HepG2 (cell line): Measurements from ENCODE around the gene DPP6. TPM values are rescaled to one million over a fixed set of nuclear protein-coding genes. Genes with fewer than 3 reads are reported as not detected.

Experiments used
- CBX1 ChIP-seq: IDR thresholded peaks from one replicate; pipeline ENCODE4 v1.6.1; 2016; ENCODE audit warnings: antibody characterized with exemption, low read depth
- FOXP1 ChIP-seq, 2 experiments: fragments of 450-650 bp in 1 of 2; IDR thresholded peaks; 2 replicates each; pipeline ENCODE4 v1.6.1; 2017 to 2018; ENCODE audit warnings: antibody characterized with exemption in 1 of 2
- JUNB ChIP-seq: sonication (generic); formaldehyde crosslinking; IDR thresholded peaks from 2 replicates; pipeline ENCODE4 v1.8.0; 2022; ENCODE audit warnings: missing genetic modification reagents, mild to moderate bottlenecking, borderline replicate concordance
- NRL ChIP-seq: sonication (generic); formaldehyde crosslinking; IDR thresholded peaks from 2 replicates; pipeline ENCODE4 v1.5.0; 2020; ENCODE audit warnings: missing genetic modification reagents, mild to moderate bottlenecking, moderate library complexity, borderline replicate concordance
- SMARCE1 ChIP-seq: fragments of 450-650 bp; IDR thresholded peaks from 2 replicates; pipeline ENCODE4 v1.6.1; 2017; ENCODE audit warnings: borderline replicate concordance
- SRSF9 ChIP-seq: fragments of 200-400 bp; formaldehyde crosslinking; IDR thresholded peaks from 2 replicates; pipeline ENCODE4 v1.6.1; 2018; ENCODE audit warnings: borderline replicate concordance, mild to moderate bottlenecking, low read depth, low read length; ENCODE audit not compliant: insufficient read depth, poor library complexity, severe bottlenecking
- ZEB1 ChIP-seq: IDR thresholded peaks from 2 replicates; pipeline ENCODE4 v1.6.1; 2012; ENCODE audit warnings: mild to moderate bottlenecking, low read depth, inconsistent platforms; ENCODE audit not compliant: insufficient replicate concordance
- ZNF253 ChIP-seq: sonication (generic); formaldehyde crosslinking; IDR thresholded peaks from 2 replicates; pipeline ENCODE4 v1.8.0; 2022; ENCODE audit warnings: mild to moderate bottlenecking, missing genetic modification reagents, borderline replicate concordance
- ZNF326 ChIP-seq: sonication (generic); formaldehyde crosslinking; IDR thresholded peaks from 2 replicates; pipeline ENCODE4 v1.4.0; 2020; ENCODE audit warnings: missing genetic modification reagents, borderline replicate concordance
- ZNF382 ChIP-seq: sonication (generic); formaldehyde crosslinking; IDR thresholded peaks from 2 replicates; pipeline ENCODE4 v1.5.0; 2020; ENCODE audit warnings: missing genetic modification reagents, mild to moderate bottlenecking, borderline replicate concordance
- ZNF446 ChIP-seq: sonication (generic); formaldehyde crosslinking; IDR thresholded peaks from 2 replicates; pipeline ENCODE4 v1.5.0; 2020; ENCODE audit warnings: mild to moderate bottlenecking, missing genetic modification reagents
- ZNF724P ChIP-seq: sonication (generic); formaldehyde crosslinking; IDR thresholded peaks from 2 replicates; pipeline ENCODE4 v1.8.0; 2022; ENCODE audit warnings: missing genetic modification reagents, borderline replicate concordance
- polyA plus RNA-seq, 8 experiments: library from polyadenylated mRNA; depleted of rRNA in 3 of 8; stranded (reverse) in 7 of 8; unstranded in 1 of 8; fragments of >200 nt; fragmentation: Illumina TruSeq in 4 of 8; extraction: Trizol in 4 of 8; gene quantifications; 2 replicates each; pipeline versions ENCODE4 v1.2.1 to v1.2.3, GENCODE V29; 2011 to 2016; ENCODE audit warnings: low read depth in 4 of 8, missing spikeins in 1 of 8, mixed read lengths in 1 of 8; ENCODE audit not compliant: insufficient read depth in 1 of 8
- total RNA-seq, 5 experiments: library from RNA; depleted of rRNA; stranded (reverse); fragments of >200 nt; fragmentation: Illumina TruSeq; extraction: Trizol; gene quantifications; 2 replicates each; pipeline ENCODE4 v1.2.3, GENCODE V29; 2016; ENCODE audit warnings: low read depth in 1 of 5
- TF ChIP-seq, protein P1 (sequence below): sonication (generic); formaldehyde crosslinking; IDR thresholded peaks from 2 replicates; pipeline ENCODE4 v1.9.0; 2021; ENCODE audit warnings: missing genetic modification reagents, borderline replicate concordance
- TF ChIP-seq, protein P2 (sequence below): sonication (generic); formaldehyde crosslinking; IDR thresholded peaks from 2 replicates; pipeline ENCODE4 v1.4.0; 2020; ENCODE audit warnings: missing genetic modification reagents
- TF ChIP-seq, protein P3 (sequence below): IDR thresholded peaks from 2 replicates; pipeline ENCODE4 v1.6.1; 2018; ENCODE audit warnings: missing genetic modification reagents, mild to moderate bottlenecking, missing compliant biosample characterization
- TF ChIP-seq, protein P4 (sequence below): sonication (generic); formaldehyde crosslinking; IDR thresholded peaks from 2 replicates; pipeline ENCODE4 v1.5.0; 2020; ENCODE audit warnings: mild to moderate bottlenecking, missing genetic modification reagents
- TF ChIP-seq, protein P5 (sequence below): sonication (generic); formaldehyde crosslinking; IDR thresholded peaks from 2 replicates; pipeline ENCODE4 v1.5.0; 2020; ENCODE audit warnings: mild to moderate bottlenecking, missing genetic modification reagents

DPP6 gene
- total and polyA plus RNA-seq, 2 of the 13 experiments (the other 11 are each of a cell fraction or from before 2014, with no cell fraction given) = not detected

DNA sequence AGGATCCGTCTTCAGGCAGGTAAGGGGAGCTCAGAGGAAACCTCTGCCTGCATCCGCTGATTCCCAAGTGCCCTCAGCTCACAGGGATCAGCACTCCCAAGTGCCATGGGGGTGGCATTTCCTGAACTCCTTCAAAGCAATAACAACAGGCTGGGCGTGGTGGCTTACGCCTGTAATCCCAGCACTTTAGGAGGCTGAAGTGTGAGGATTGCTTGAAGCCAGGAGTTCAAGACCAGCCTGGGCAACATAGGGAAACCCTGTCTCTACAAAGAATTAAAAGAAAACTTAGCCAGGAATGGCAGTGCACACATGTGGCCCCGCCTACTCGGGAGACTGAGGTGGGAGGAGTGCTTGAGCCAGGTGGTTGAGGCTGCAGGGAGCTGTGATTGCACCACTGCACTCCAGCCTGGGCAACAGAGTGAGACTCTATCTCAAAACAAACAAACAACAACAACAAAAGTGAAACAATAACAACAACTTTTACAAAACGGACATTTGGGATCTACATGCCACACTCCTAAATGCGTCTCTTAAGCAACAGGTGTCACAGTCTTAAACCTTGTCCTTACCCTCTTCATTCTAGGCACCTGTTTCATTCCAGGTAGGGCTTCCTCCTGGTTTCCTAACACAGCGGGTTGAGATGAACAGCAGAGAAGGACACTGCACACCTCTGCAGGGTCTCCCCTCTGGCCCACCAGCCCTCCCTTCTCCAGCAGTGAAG, 877.0 kb downstream of the DPP6 start (continued):
- TF ChIP-seq, protein P1, sequence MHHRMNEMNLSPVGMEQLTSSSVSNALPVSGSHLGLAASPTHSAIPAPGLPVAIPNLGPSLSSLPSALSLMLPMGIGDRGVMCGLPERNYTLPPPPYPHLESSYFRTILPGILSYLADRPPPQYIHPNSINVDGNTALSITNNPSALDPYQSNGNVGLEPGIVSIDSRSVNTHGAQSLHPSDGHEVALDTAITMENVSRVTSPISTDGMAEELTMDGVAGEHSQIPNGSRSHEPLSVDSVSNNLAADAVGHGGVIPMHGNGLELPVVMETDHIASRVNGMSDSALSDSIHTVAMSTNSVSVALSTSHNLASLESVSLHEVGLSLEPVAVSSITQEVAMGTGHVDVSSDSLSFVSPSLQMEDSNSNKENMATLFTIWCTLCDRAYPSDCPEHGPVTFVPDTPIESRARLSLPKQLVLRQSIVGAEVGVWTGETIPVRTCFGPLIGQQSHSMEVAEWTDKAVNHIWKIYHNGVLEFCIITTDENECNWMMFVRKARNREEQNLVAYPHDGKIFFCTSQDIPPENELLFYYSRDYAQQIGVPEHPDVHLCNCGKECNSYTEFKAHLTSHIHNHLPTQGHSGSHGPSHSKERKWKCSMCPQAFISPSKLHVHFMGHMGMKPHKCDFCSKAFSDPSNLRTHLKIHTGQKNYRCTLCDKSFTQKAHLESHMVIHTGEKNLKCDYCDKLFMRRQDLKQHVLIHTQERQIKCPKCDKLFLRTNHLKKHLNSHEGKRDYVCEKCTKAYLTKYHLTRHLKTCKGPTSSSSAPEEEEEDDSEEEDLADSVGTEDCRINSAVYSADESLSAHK (CRISPR knock-in tag) = no peak
- TF ChIP-seq ZNF724P (CRISPR knock-in tag) (no peak), SMARCE1 (no peak), NRL (CRISPR knock-in tag) (no peak), JUNB (no peak), SRSF9 (no peak), FOXP1 (IDR thresholded peaks at IDR 0.05) (peak; percentile 65), FOXP1 (CRISPR knock-in tag; IDR thresholded peaks at IDR 0.05) (no peak), CBX1 (no peak), ZNF253 (CRISPR knock-in tag) (no peak), ZEB1 (no peak), ZNF446 (no peak), ZNF382 (CRISPR knock-in tag) (no peak), ZNF326 (CRISPR knock-in tag) (no peak)
- TF ChIP-seq, protein P2, sequence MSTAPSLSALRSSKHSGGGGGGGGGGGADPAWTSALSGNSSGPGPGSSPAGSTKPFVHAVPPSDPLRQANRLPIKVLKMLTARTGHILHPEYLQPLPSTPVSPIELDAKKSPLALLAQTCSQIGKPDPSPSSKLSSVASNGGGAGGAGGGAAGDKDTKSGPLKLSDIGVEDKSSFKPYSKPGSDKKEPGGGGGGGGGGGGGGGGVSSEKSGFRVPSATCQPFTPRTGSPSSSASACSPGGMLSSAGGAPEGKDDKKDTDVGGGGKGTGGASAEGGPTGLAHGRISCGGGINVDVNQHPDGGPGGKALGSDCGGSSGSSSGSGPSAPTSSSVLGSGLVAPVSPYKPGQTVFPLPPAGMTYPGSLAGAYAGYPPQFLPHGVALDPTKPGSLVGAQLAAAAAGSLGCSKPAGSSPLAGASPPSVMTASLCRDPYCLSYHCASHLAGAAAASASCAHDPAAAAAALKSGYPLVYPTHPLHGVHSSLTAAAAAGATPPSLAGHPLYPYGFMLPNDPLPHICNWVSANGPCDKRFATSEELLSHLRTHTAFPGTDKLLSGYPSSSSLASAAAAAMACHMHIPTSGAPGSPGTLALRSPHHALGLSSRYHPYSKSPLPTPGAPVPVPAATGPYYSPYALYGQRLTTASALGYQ (CRISPR knock-in tag) = no peak
- TF ChIP-seq, protein P3, sequence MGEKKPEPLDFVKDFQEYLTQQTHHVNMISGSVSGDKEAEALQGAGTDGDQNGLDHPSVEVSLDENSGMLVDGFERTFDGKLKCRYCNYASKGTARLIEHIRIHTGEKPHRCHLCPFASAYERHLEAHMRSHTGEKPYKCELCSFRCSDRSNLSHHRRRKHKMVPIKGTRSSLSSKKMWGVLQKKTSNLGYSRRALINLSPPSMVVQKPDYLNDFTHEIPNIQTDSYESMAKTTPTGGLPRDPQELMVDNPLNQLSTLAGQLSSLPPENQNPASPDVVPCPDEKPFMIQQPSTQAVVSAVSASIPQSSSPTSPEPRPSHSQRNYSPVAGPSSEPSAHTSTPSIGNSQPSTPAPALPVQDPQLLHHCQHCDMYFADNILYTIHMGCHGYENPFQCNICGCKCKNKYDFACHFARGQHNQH (CRISPR knock-in tag) = no peak
- TF ChIP-seq, protein P4, sequence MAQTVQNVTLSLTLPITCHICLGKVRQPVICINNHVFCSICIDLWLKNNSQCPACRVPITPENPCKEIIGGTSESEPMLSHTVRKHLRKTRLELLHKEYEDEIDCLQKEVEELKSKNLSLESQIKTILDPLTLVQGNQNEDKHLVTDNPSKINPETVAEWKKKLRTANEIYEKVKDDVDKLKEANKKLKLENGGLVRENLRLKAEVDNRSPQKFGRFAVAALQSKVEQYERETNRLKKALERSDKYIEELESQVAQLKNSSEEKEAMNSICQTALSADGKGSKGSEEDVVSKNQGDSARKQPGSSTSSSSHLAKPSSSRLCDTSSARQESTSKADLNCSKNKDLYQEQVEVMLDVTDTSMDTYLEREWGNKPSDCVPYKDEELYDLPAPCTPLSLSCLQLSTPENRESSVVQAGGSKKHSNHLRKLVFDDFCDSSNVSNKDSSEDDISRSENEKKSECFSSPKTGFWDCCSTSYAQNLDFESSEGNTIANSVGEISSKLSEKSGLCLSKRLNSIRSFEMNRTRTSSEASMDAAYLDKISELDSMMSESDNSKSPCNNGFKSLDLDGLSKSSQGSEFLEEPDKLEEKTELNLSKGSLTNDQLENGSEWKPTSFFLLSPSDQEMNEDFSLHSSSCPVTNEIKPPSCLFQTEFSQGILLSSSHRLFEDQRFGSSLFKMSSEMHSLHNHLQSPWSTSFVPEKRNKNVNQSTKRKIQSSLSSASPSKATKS = no peak
- TF ChIP-seq, protein P5, sequence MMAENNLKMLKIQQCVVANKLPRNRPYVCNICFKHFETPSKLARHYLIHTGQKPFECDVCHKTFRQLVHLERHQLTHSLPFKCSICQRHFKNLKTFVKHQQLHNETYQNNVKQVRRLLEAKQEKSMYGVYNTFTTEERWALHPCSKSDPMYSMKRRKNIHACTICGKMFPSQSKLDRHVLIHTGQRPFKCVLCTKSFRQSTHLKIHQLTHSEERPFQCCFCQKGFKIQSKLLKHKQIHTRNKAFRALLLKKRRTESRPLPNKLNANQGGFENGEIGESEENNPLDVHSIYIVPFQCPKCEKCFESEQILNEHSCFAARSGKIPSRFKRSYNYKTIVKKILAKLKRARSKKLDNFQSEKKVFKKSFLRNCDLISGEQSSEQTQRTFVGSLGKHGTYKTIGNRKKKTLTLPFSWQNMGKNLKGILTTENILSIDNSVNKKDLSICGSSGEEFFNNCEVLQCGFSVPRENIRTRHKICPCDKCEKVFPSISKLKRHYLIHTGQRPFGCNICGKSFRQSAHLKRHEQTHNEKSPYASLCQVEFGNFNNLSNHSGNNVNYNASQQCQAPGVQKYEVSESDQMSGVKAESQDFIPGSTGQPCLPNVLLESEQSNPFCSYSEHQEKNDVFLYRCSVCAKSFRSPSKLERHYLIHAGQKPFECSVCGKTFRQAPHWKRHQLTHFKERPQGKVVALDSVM (CRISPR knock-in tag) = peak; percentile 46; the same call in 1 of the 2 replicates
- TF ChIP-seq, all 625 proteins: peak for 11
